Activated naive CD4-positive, alpha-beta T cell treated with anti-CD3 and anti-CD28 coated beads, Interleukin-2, amount 50 U/mL, for 16 hours (primary cell): Measurements from ENCODE around the gene TMEM123.
A peak's percentile ranks its signal among the peaks of the same experiment; 100 is the strongest.

Experiments
- DNase-seq: peaks from one replicate; pipeline ENCODE4 v3.0.0-alpha.2; 2020

TMEM123 gene

GRCh38 chr11:102452461-102453301 is at the start of gene TMEM123:
TSS of gene TMEM123 (minus strand) at chr11:102452765. CDS start at chr11:102452623, 142 bp downstream.
- peak; percentile 87 for DNase-seq

GRCh38 chr11:102500829-102501228 is 48.3 kb upstream of the TMEM123 start:
- DNase-seq: no peak

- no peak for DNase-seq
Measured at GRCh38 chr11:102499931-102500330, 47.4 kb upstream of the TMEM123 start.

- no peak for DNase-seq
Measured at GRCh38 chr11:102499151-102499550, 46.6 kb upstream of the TMEM123 start.

- no peak for DNase-seq
Measured at GRCh38 chr11:102497061-102497460, 44.5 kb upstream of the TMEM123 start.

- no peak for DNase-seq
Measured at GRCh38 chr11:102495161-102496042, 42.8 kb upstream of the TMEM123 start.

- no peak for DNase-seq
Measured at GRCh38 chr11:102494216-102494615, 41.7 kb upstream of the TMEM123 start.

- no peak for DNase-seq
Measured at GRCh38 chr11:102493524-102493923, 41.0 kb upstream of the TMEM123 start.

GRCh38 chr11:102491969-102492368 is 39.4 kb upstream of the TMEM123 start:
- DNase-seq: no peak

GRCh38 chr11:102489186-102490145 is 36.9 kb upstream of the TMEM123 start:
- DNase-seq: no peak

GRCh38 chr11:102488208-102488607 is 35.6 kb upstream of the TMEM123 start:
- no peak for DNase-seq

- no peak for DNase-seq
Measured at GRCh38 chr11:102487214-102487613, 34.6 kb upstream of the TMEM123 start.

GRCh38 chr11:102486584-102486983 is 34.0 kb upstream of the TMEM123 start:
- DNase-seq: no peak

GRCh38 chr11:102485095-102485722 is 32.6 kb upstream of the TMEM123 start:
- no peak for DNase-seq

- no peak for DNase-seq
Measured at GRCh38 chr11:102482433-102482832, 29.9 kb upstream of the TMEM123 start.

- no peak for DNase-seq
Measured at GRCh38 chr11:102479733-102480132, 27.2 kb upstream of the TMEM123 start.

GRCh38 chr11:102478673-102479299 is 26.2 kb upstream of the TMEM123 start:
- no peak for DNase-seq

GRCh38 chr11:102476812-102477211 is 24.2 kb upstream of the TMEM123 start:
- no peak for DNase-seq

- DNase-seq: no peak
Measured at GRCh38 chr11:102476069-102476468, 23.5 kb upstream of the TMEM123 start.

GRCh38 chr11:102473543-102473942 is 21.0 kb upstream of the TMEM123 start:
- DNase-seq: no peak

- DNase-seq: no peak
Measured at GRCh38 chr11:102472127-102472526, 19.6 kb upstream of the TMEM123 start.

GRCh38 chr11:102471474-102471873 is 18.9 kb upstream of the TMEM123 start:
- no peak for DNase-seq
